Body of pancreas (tissue), 4 donors: ENCODE measurements around the gene LRRC27.
A peak's percentile ranks its signal among the peaks of the same experiment; 100 is the strongest.
"Not testable (repeated sequence)": the region's sequence is repeated elsewhere in the genome, so short reads cannot be mapped to it uniquely, and the experiment has no call there.

Experiments
- POLR2A ChIP-seq, 3 donors: fragments of 450-650 bp; IDR thresholded peaks; one replicate each; pipeline ENCODE4 v1.6.1; 2016; ENCODE audit warnings: antibody characterized with exemption in 3 of 3, mild to moderate bottlenecking in 2 of 3
- TF ChIP-seq, protein P1 (sequence below), 7 experiments: fragments of 450-650 bp in 4 of 7; fragments of 200-600 bp in 3 of 7; sonication (generic) in 3 of 7; IDR thresholded peaks; one replicate each; pipeline ENCODE4 v1.5.1; 2016 to 2019; ENCODE audit warnings: antibody characterized with exemption in 7 of 7

DNA sequence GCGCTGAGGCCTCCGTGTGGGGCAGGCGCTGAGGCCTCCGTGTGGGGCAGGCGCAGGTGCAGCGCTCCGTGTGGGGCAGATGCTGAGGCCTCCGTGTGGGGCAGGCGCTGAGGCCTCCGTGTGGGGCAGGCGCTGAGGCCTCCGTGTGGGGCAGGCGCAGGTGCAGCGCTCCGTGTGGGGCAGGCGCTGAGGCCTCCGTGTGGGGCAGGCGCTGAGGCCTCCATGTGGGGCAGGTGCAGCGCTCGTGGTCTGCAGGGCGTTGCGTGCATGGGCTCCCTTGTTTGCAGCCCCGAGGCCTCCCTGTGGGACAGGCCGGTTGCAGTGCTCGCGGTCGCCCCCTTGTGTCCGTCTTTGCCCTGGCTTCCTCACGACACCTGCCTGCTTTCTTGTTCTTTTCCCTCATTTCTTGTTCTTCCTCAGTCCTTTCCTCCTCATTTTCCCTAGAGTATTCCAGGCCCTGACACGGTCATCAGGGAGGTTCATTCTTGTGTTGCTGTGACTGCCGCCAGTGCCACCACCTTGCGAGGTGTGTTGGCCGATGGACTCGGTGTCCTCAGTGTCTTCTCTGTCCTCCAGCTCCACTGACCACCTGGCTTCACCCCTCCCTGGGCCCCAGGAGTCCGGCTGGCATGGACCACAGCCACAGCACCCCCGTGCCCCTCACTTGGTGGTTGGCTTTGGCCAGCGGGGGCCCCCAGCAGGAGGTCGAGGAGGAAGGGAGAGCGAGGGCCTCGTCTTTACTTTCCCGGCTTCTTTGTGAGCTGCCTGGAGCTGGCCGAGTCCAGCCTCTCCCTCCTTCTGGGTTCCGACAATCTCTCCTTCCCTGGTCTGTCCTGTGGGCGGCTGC is 20.7 kb downstream of the LRRC27 start:
- TF ChIP-seq, protein P1, sequence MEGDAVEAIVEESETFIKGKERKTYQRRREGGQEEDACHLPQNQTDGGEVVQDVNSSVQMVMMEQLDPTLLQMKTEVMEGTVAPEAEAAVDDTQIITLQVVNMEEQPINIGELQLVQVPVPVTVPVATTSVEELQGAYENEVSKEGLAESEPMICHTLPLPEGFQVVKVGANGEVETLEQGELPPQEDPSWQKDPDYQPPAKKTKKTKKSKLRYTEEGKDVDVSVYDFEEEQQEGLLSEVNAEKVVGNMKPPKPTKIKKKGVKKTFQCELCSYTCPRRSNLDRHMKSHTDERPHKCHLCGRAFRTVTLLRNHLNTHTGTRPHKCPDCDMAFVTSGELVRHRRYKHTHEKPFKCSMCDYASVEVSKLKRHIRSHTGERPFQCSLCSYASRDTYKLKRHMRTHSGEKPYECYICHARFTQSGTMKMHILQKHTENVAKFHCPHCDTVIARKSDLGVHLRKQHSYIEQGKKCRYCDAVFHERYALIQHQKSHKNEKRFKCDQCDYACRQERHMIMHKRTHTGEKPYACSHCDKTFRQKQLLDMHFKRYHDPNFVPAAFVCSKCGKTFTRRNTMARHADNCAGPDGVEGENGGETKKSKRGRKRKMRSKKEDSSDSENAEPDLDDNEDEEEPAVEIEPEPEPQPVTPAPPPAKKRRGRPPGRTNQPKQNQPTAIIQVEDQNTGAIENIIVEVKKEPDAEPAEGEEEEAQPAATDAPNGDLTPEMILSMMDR (IDR thresholded peaks at IDR 0.05): peak; percentile 56 to 91 (median 81)
- not testable (repeated sequence) for TF ChIP-seq POLR2A (IDR thresholded peaks at IDR 0.05)
